Retinal pigment epithelial cell (primary cell): ENCODE results near the gene FAM241A.
"Not testable (repeated sequence)": the region's sequence is repeated elsewhere in the genome, so short reads cannot be mapped to it uniquely, and the experiment has no call there.

Experiments used
- DNase-seq: peaks from one replicate; pipeline ENCODE4 v3.0.0-alpha.2; 2010; ENCODE audit warnings: low read depth
- H3K4me3 ChIP-seq: 2 replicates; pipeline ENCODE4 v1.5.1; 2011; ENCODE audit warnings: mild to moderate bottlenecking, low read length, control low read depth, moderate library complexity
- CTCF ChIP-seq: conservative IDR thresholded peaks from 2 replicates; pipeline ENCODE4 v1.5.1; 2011; ENCODE audit warnings: low read depth, low read length, control low read depth, inconsistent platforms

FAM241A gene

DNA sequence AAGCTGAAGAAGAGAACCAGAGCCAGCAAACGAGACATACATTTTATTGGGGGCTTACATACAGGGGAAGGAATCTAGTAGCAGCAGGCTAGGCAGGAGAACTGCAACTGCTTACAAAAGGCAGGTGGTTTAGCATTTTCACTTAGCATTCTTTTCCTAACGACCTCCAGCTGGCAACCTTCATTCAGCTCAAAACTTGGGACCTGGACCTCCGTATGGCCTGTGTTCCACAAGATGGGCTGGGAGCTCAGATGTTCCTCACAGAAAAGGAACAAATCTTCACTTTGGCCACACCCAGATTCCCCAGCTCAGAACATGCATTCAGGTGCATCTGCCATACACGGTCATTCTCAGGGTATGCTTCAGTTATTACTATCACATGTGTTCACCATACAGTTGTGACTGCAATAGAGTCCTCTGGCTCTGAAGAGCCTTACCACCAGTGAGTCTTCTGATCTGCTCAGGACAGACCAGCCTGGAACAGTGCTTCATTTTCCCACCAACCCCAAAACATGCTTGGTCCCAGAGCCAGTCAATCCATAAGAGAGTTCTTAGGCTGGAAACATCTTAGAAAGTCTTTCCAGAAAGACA, 56.8 kb downstream of the FAM241A start:
- no peak for DNase-seq
- no peak for TF ChIP-seq CTCF
- no peak overlapping the region for H3K4me3 ChIP-seq

DNA sequence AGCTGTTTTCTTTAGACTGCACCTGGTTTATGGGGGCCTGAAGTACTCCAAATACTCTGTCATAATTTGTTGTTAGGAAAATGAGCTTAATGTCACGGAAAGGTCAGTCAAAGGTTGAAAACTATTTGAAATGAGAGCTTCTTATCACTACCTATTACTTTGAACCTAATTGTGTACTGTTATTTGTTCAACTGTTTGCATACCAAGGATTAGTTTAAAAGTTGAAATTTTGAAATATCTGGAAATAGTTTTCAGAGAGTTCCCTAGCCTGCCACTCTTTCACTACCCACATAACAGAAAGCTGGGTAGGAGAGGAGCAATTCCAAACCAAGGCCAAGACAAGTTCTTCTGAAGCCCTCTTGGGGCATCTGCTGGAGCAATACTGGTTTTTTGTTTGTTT, 58.3 kb downstream of the FAM241A start:
- H3K4me3 ChIP-seq: no peak overlapping the region
- TF ChIP-seq CTCF: no peak
- DNase-seq: no peak

GRCh38 chr4:112206431-112206830, 61.2 kb downstream of the FAM241A start:
- no peak for DNase-seq
- no peak overlapping the region for H3K4me3 ChIP-seq
- TF ChIP-seq CTCF: no peak

DNA sequence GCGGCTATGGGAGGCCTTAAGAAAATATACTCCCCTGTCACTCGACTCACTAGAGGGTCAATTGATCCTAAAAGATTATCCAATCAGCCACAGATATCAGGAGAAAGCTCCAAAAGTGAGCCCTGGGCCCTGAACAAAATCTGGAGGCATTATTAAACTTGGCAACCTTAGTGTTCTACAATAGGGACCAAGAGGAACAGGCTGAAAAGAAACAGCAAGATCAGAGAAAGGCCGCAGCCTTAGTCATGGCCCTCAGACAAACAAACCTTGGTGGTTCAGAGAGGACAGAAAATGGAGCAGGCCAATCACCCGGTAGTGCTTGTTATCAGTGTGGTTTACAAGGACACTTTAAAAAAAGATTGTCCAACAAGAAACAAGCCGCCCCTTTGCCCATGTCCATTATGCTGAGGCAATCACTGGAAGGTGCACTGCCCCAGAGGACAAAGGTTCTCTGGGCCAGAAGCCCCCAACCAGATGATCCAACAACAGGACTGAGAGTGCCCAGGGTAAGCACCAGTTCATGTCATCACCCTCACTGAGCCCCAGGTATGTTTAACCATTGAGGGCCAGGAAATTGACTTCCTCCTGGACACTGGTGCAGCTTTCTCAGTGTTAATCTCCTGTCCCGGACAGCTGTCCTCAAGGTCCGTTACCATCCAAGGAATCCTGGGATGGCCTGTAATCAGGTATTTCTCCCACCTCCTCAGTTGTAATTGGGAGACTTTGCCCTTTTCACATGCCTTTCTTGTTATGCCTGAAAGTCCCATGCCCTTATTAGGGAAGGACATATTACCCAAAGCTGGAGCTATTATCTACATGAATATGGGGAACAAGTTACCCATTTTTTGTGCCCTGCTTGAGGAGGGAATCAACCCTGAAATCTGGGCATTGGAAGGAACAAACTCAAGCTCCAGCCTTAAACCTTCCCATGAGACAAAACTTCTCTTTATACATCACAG, 63.2 kb downstream of the FAM241A start:
- not testable (repeated sequence) for H3K4me3 ChIP-seq, DNase-seq

DNA sequence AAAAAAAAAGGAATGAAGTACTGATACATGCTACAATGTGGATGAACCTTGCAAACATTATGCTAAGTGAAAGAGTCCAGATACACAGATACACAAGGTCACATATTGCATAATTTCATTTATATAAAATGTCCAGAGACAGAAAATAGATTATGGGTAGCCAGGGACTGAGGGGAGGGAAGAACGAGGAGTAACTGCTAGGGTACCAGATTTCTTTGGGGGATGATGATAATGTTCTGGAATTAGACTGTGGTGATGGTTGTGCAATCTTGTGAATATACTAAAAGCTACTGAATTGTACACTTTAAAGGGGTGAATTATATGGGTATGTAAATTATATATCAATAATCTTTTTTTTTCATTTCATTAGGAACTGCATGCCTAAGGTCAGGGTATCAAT, 65.5 kb downstream of the FAM241A start:
- no peak for DNase-seq

GRCh38 chr4:112213091-112213490, 67.8 kb downstream of the FAM241A start:
- no peak for DNase-seq
- TF ChIP-seq CTCF: no peak

More for the DNA sequence above, 65.5 kb downstream of the FAM241A start:
- TF ChIP-seq CTCF: no peak
- H3K4me3 ChIP-seq: no peak overlapping the region

GRCh38 chr4:112213856-112214255, 68.6 kb downstream of the FAM241A start:
- DNase-seq: no peak
- no peak for TF ChIP-seq CTCF

More at GRCh38 chr4:112213091-112213490, 67.8 kb downstream of the FAM241A start:
- no peak overlapping the region for H3K4me3 ChIP-seq

More at GRCh38 chr4:112213856-112214255, 68.6 kb downstream of the FAM241A start:
- H3K4me3 ChIP-seq: no peak overlapping the region
